GM21381 (cell line): ENCODE measurements around the gene WIPI1.
"Not testable (repeated sequence)": the region's sequence is repeated elsewhere in the genome, so short reads cannot be mapped to it uniquely, and the experiment has no call there.

Experiments used
- ATAC-seq: cut with Tn5 transposase; IDR thresholded peaks from one replicate; pipeline ENCODE4 v1.9.1; 2021; ENCODE audit warnings: mild to moderate bottlenecking, moderate library complexity; ENCODE audit not compliant: unreplicated experiment

The WIPI1 gene

GRCh38 chr17:68387435-68388218, 69.7 kb downstream of the WIPI1 start:
- ATAC-seq, result no peak

- ATAC-seq, result no peak
Observed at GRCh38 chr17:68385490-68386215, 71.6 kb downstream of the WIPI1 start.

GRCh38 chr17:68384941-68385340, 72.4 kb downstream of the WIPI1 start:
- no peak for ATAC-seq

- no peak for ATAC-seq
Observed at GRCh38 chr17:68384471-68384870, 72.8 kb downstream of the WIPI1 start.

- no peak for ATAC-seq
Observed at GRCh38 chr17:68383443-68384321, 73.6 kb downstream of the WIPI1 start.

- no peak for ATAC-seq
Observed at GRCh38 chr17:68383120-68383442, 74.2 kb downstream of the WIPI1 start.

- no peak for ATAC-seq
Observed at GRCh38 chr17:68382582-68383085, 74.7 kb downstream of the WIPI1 start.

- no peak for ATAC-seq
Observed at GRCh38 chr17:68381076-68381900, 76.0 kb downstream of the WIPI1 start.

GRCh38 chr17:68379692-68380677, 77.3 kb downstream of the WIPI1 start:
- ATAC-seq, result no peak

- no peak for ATAC-seq
Observed at GRCh38 chr17:68379177-68379510, 78.2 kb downstream of the WIPI1 start.

GRCh38 chr17:68378268-68379176, 78.8 kb downstream of the WIPI1 start:
- no peak for ATAC-seq

- ATAC-seq, result no peak
Observed at GRCh38 chr17:68377771-68378267, 79.5 kb downstream of the WIPI1 start.

GRCh38 chr17:68376178-68376577, 81.1 kb downstream of the WIPI1 start:
- not testable (repeated sequence) for ATAC-seq

- no peak for ATAC-seq
Observed at GRCh38 chr17:68375566-68375965, 81.7 kb downstream of the WIPI1 start.
